K562 (cell line): ENCODE measurements around the gene ACBD4. TPM values are rescaled to one million over a fixed set of nuclear protein-coding genes. Genes with fewer than 3 reads are reported as not detected.

ENCODE experiments used
- ATAC-seq: fragments of 200-7000 bp; cut with Tn5 transposase; 3 replicates; pipeline ENCODE4 v1.9.1; 2020; ENCODE audit warnings: moderate library complexity
- BruUV-seq: library from RNA; stranded (reverse); fragments of 400-500 nt; replicated peaks from 2 replicates; lab custom pipeline; 2021; lab: Mats Ljungman, UMichigan
- CTCF ChIA-PET: fragments of 300-600 bp; formaldehyde crosslinking; extraction: SDS; loops from one replicate; lab custom pipeline; 2021; ENCODE audit warnings: low intra/inter-chr PET ratio; lab: Yijun Ruan, JAX
- POLR2A ChIA-PET: fragments of 300-600, 350-650 bp; sonication (Branson Sonifier 250); formaldehyde crosslinking; extraction: SDS; loops from one replicate; lab custom pipeline; 2021; ENCODE audit warnings: antibody characterized with exemption, inconsistent platforms; lab: Yijun Ruan, JAX
- DNase-seq, 4 experiments: peaks; one replicate each; pipeline versions ENCODE4 v3.0.0 to v3.0.0-alpha.2; 2011 to 2018; ENCODE audit warnings: low spot score in 3 of 4, mixed read lengths in 3 of 4; ENCODE audit errors: extremely low read depth in 1 of 4
- FAIRE-seq: peaks from 2 replicates; lab custom pipeline; 2011; peaks lifted over from hg19 to GRCh38; lab: Jason Lieb, UNC
- H2AFZ ChIP-seq: 2 replicates; pipeline ENCODE4 v1.6.0; 2011; ENCODE audit warnings: low read depth, low read length, control low read depth, inconsistent platforms
- H3K27ac ChIP-seq: fragments of 200-600 bp; 3 replicates; pipeline ENCODE4 v1.8.0; 2011; ENCODE audit warnings: low read depth, mild to moderate bottlenecking, control low read depth, inconsistent platforms, low read length, moderate library complexity, mixed read lengths; ENCODE audit errors: extremely low read depth
- H3K27me3 ChIP-seq, 2 experiments: fragments of 300-600 bp in 1 of 2; 2 replicates in 1 of 2; 3 replicates in 1 of 2; pipeline versions ENCODE4 v1.6.0 to v1.8.0; 2011; ENCODE audit warnings: inconsistent platforms in 2 of 2, low read length in 2 of 2, mild to moderate bottlenecking in 1 of 2, mixed read lengths in 1 of 2, moderate library complexity in 1 of 2; ENCODE audit not compliant: control insufficient read depth in 2 of 2, insufficient read depth in 2 of 2
- H3K36me3 ChIP-seq: fragments of 300-600 bp; 3 replicates; pipeline ENCODE4 v1.8.0; 2011; ENCODE audit warnings: mild to moderate bottlenecking, low read length, inconsistent platforms; ENCODE audit not compliant: control insufficient read depth, insufficient read depth
- H3K4me1 ChIP-seq, 2 experiments: fragments of 200-600 bp in 1 of 2; replicated peaks in 1 of 2; 2 replicates in 1 of 2; 3 replicates in 1 of 2; pipeline versions ENCODE4 v1.5.1 to v1.8.0; 2011; ENCODE audit warnings: inconsistent platforms in 2 of 2, low read length in 2 of 2, mild to moderate bottlenecking in 1 of 2, mixed read lengths in 1 of 2, moderate library complexity in 1 of 2; ENCODE audit not compliant: control insufficient read depth in 2 of 2, insufficient read depth in 2 of 2
- H3K4me2 ChIP-seq: 2 replicates; pipeline ENCODE4 v1.6.1; 2011; ENCODE audit warnings: low read length, control low read depth, inconsistent platforms, mixed read lengths; ENCODE audit not compliant: insufficient read depth
- H3K4me3 ChIP-seq: fragments of 200-600 bp; sonication (generic), shearing (Covaris generic); 2 replicates; pipeline ENCODE4 v1.5.1; 2016; ENCODE audit warnings: control low read depth, inconsistent platforms
- H3K79me2 ChIP-seq: fragments of 200-600 bp; 3 replicates; pipeline ENCODE4 v1.8.0; 2011; ENCODE audit warnings: low read length, inconsistent platforms; ENCODE audit not compliant: control insufficient read depth, insufficient read depth
- H3K9ac ChIP-seq, 2 experiments: 2 replicates each; pipeline versions ENCODE4 v1.6.0 to v1.6.1; 2011; ENCODE audit warnings: low read depth in 2 of 2, low read length in 2 of 2, control low read depth in 1 of 2, inconsistent platforms in 1 of 2, mild to moderate bottlenecking in 1 of 2, mixed read lengths in 1 of 2; ENCODE audit not compliant: insufficient read depth in 1 of 2
- H3K9me1 ChIP-seq: one replicate; pipeline ENCODE4 v1.6.0; 2011; ENCODE audit warnings: inconsistent platforms, mild to moderate bottlenecking, low read length, moderate library complexity; ENCODE audit not compliant: control insufficient read depth, insufficient read depth
- H3K9me3 ChIP-seq: replicated peaks from 2 replicates; pipeline ENCODE4 v1.5.1; 2011; ENCODE audit warnings: low read depth, low read length, inconsistent platforms; ENCODE audit not compliant: control insufficient read depth, insufficient read depth
- H4K20me1 ChIP-seq: replicated peaks from 2 replicates; pipeline ENCODE4 v1.6.1; 2011; ENCODE audit warnings: low read length, inconsistent platforms, mixed read lengths; ENCODE audit not compliant: control insufficient read depth, insufficient read depth
- CREB1 ChIP-seq, 2 experiments: sonication (generic) in 1 of 2; formaldehyde crosslinking in 1 of 2; IDR thresholded peaks; 2 replicates each; pipeline versions ENCODE4 v1.6.1 to v1.8.0; 2012 to 2022; ENCODE audit warnings: inconsistent platforms in 1 of 2, mild to moderate bottlenecking in 1 of 2, missing genetic modification reagents in 1 of 2, moderate library complexity in 1 of 2
- HDAC1 ChIP-seq, 2 experiments: fragments of 450-650 bp; IDR thresholded peaks; 2 replicates each; pipeline ENCODE4 v1.6.1; 2016 to 2017; ENCODE audit warnings: inconsistent platforms in 1 of 2, mild to moderate bottlenecking in 1 of 2, moderate library complexity in 1 of 2
- HLTF ChIP-seq: fragments of 450-650 bp; IDR thresholded peaks from 2 replicates; pipeline ENCODE4 v1.6.1; 2016
- MAX ChIP-seq: sonication (generic); formaldehyde crosslinking; IDR thresholded peaks from 2 replicates; pipeline ENCODE4 v1.9.0; 2022; ENCODE audit warnings: mild to moderate bottlenecking, missing genetic modification reagents
- MTA3 ChIP-seq: fragments of 450-650 bp; formaldehyde crosslinking; IDR thresholded peaks from 2 replicates; pipeline ENCODE4 v1.6.1; 2017; ENCODE audit warnings: mild to moderate bottlenecking, borderline replicate concordance
- NCOA6 ChIP-seq: fragments of 450-650 bp; IDR thresholded peaks from 2 replicates; pipeline ENCODE4 v1.6.1; 2017; ENCODE audit warnings: mild to moderate bottlenecking
- NFATC3 ChIP-seq: fragments of 450-650 bp; IDR thresholded peaks from 2 replicates; pipeline ENCODE4 v1.6.1; 2017; ENCODE audit warnings: mild to moderate bottlenecking
- POLR2G ChIP-seq: fragments of 200-400 bp; formaldehyde crosslinking; IDR thresholded peaks from 2 replicates; pipeline ENCODE4 v1.6.1; 2017; ENCODE audit warnings: low read depth, mild to moderate bottlenecking, antibody characterized with exemption, low read length, moderate library complexity
- PTBP1 ChIP-seq: fragments of 200-400 bp; formaldehyde crosslinking; IDR thresholded peaks from 2 replicates; pipeline ENCODE4 v1.6.1; 2017; ENCODE audit warnings: low read depth, low read length
- RBM22 ChIP-seq: fragments of 200-400 bp; formaldehyde crosslinking; IDR thresholded peaks from 2 replicates; pipeline ENCODE4 v1.6.1; 2018; ENCODE audit warnings: low read length, low read depth; ENCODE audit not compliant: poor library complexity, severe bottlenecking
- SIX5 ChIP-seq, 2 experiments: IDR thresholded peaks; 2 replicates each; pipeline ENCODE4 v1.6.1; 2011; ENCODE audit warnings: low read length in 2 of 2, borderline replicate concordance in 1 of 2, low read depth in 1 of 2, mild to moderate bottlenecking in 1 of 2, moderate library complexity in 1 of 2; ENCODE audit not compliant: insufficient read depth in 1 of 2
- SNIP1 ChIP-seq: fragments of 450-650 bp; IDR thresholded peaks from 2 replicates; pipeline ENCODE4 v1.7.1; 2017; ENCODE audit warnings: low read depth, mild to moderate bottlenecking
- SOX6 ChIP-seq: fragments of 450-650 bp; IDR thresholded peaks from 2 replicates; pipeline ENCODE4 v1.6.1; 2014; ENCODE audit warnings: mild to moderate bottlenecking
- SPI1 ChIP-seq: IDR thresholded peaks from 2 replicates; pipeline ENCODE4 v1.6.1; 2011; ENCODE audit warnings: low read depth, low read length, control low read depth, borderline replicate concordance
- ZNF444 ChIP-seq: fragments of 250-450 bp; sonication (Bioruptor Pico); IDR thresholded peaks from 2 replicates; pipeline ENCODE4 v1.4.0; 2020; ENCODE audit warnings: mild to moderate bottlenecking, moderate library complexity
- WGBS: fragments of 100-300 bp; shearing (Covaris generic); methylation state at CpG from one replicate; pipeline ENCODE4 v1.1.6; 2016; ENCODE audit warnings: low coverage, mixed read lengths; ENCODE audit not compliant: insufficient coverage; ENCODE audit errors: missing lambda C conversion rate; 5-methylcytosine and 5-hydroxymethylcytosine counted together
- in situ Hi-C: fragments of 300-500 bp; cut with MboI; formaldehyde crosslinking; loops from 4 replicates; pipeline ENCODE4 v1.15.0; 2018; ENCODE audit warnings: inconsistent platforms, mixed read lengths
- intact Hi-C: fragments of 100-400 bp; cut with micrococcal nuclease; formaldehyde crosslinking; loops from 2 replicates; pipeline ENCODE4 v1.14.2; 2022
- polyA plus RNA-seq, 8 experiments: library from polyadenylated mRNA; depleted of rRNA in 4 of 8; stranded (reverse) in 5 of 8; unstranded in 3 of 8; fragments of >200 nt; fragmentation: Nextera tagmentation in 2 of 8; fragmentation: Illumina TruSeq in 1 of 8; extraction: Ambion mirVana in 2 of 8; extraction: Trizol in 1 of 8; gene quantifications; 2 replicates each; pipeline versions ENCODE4 v1.2.1 to v1.2.3, GENCODE V29; 2011 to 2014; ENCODE audit warnings: inconsistent platforms in 1 of 8, missing spikeins in 1 of 8
- total RNA-seq, 7 experiments: library from RNA; depleted of rRNA in 6 of 7; stranded (reverse); fragments of >200 nt in 6 of 7; fragmentation: Illumina TruSeq in 2 of 7; extraction: Trizol in 2 of 7; gene quantifications; 2 replicates each; pipeline versions ENCODE4 v1.2.1 to v1.2.3, GENCODE V29; 2011 to 2021; ENCODE audit warnings: low replicate concordance in 1 of 7
- TF ChIP-seq, protein P1 (sequence below): IDR thresholded peaks from 2 replicates; pipeline ENCODE4 v1.6.1; 2014; ENCODE audit warnings: antibody characterized with exemption
- TF ChIP-seq, protein P2 (sequence below): fragments of 450-650 bp; formaldehyde crosslinking; IDR thresholded peaks from 2 replicates; pipeline ENCODE4 v1.4.0; 2020; ENCODE audit warnings: mild to moderate bottlenecking, moderate library complexity

ACBD4 gene
- total and polyA plus RNA-seq, 9 of the 15 experiments (the other 6 are each of a cell fraction or from before 2014, with no cell fraction given) = 0.14 to 6.9 (median 4.6) TPM

- no peaks in the 10 kb centered on the region for H3K9me1 ChIP-seq
- no TSS peak for BruUV-seq
- intact Hi-C loops (loop anchor here (2.0 kb wide), 1 partner anchor 47 kb away; no protein-coding TSS in a partner anchor), in situ Hi-C loops (no loop called here)
- WGBS = under 1% methylated on average over 51 of the region's 56 CpGs
- peak overlapping the region; percentile 86 for H3K27ac ChIP-seq
- no peaks in the 10 kb centered on the region for H3K27me3 ChIP-seq
- H3K36me3 ChIP-seq = peaks cover 3% of the 10 kb centered on the region; the same call in 1 of the 3 replicates
- H3K79me2 ChIP-seq = peaks cover 54% of the 10 kb centered on the region
- no peaks in the 10 kb centered on the region for H3K9me3 ChIP-seq
- peak overlapping the region; percentile 69 for H3K4me3 ChIP-seq
- ChIA-PET POLR2A (interaction anchor here (0.5 to 10.1 kb wide), 61 partner anchors 11 to 1002 kb away, joined by 3 to 497 read pairs (median 5); partner anchors contain the start of genes ACBD4, DCAKD, HEXIM2 and MAP3K14), CTCF (interaction anchor here (0.6 to 3.8 kb wide), 4 partner anchors 8 to 48 kb away, joined by 3 to 29 read pairs (median 9); partner anchors contain the start of gene ACBD4)
- peak overlapping the region; percentile 95 for H3K4me2 ChIP-seq
- peak; percentile 10 for ATAC-seq
- FAIRE-seq = no peak
- peaks cover 28 to 33% of the 10 kb centered on the region in 2 experiments for H3K4me1 ChIP-seq
- peaks cover 5% of the 10 kb centered on the region; the same call in 1 of the 2 replicates for H4K20me1 ChIP-seq
- DNase-seq = peak in 3 of 4 experiments; percentile 26 to 72 (median 32)
- H3K9ac ChIP-seq = peak overlapping the region; percentile 79 to 98
- peak overlapping the region; percentile 14; the same call in 1 of the 2 replicates for H2AFZ ChIP-seq
- TF ChIP-seq MAX (CRISPR knock-in tag) = peak; percentile 43
- no peak for TF ChIP-seq CREB1 (IDR thresholded peaks at IDR 0.05)
- 0 out of 2 replicates have a peak, but pooled peaks have one; percentile 8 for TF ChIP-seq CREB1 (CRISPR knock-in tag; IDR thresholded peaks at IDR 0.05)
- TF ChIP-seq MTA3 = peak; percentile 42; the same call in 1 of the 2 replicates
- no peak for TF ChIP-seq ZNF444 (CRISPR knock-in tag)
- TF ChIP-seq NCOA6 = peak; percentile 4; the same call in 1 of the 2 replicates
- 0 out of 2 replicates have a peak, but pooled peaks have one; percentile 17 for TF ChIP-seq SOX6
- TF ChIP-seq HDAC1 (IDR thresholded peaks at IDR 0.05) = peak in 1 of 2 experiments; percentile 82; a peak in 2 of 4 replicates
- 0 out of 2 replicates have a peak, but pooled peaks have one; percentile 49 for TF ChIP-seq HLTF
- TF ChIP-seq RBM22 = peak; percentile 71
- peak; percentile 95 for TF ChIP-seq SNIP1
- TF ChIP-seq POLR2G = peak; percentile 81
- TF ChIP-seq, protein P1, sequence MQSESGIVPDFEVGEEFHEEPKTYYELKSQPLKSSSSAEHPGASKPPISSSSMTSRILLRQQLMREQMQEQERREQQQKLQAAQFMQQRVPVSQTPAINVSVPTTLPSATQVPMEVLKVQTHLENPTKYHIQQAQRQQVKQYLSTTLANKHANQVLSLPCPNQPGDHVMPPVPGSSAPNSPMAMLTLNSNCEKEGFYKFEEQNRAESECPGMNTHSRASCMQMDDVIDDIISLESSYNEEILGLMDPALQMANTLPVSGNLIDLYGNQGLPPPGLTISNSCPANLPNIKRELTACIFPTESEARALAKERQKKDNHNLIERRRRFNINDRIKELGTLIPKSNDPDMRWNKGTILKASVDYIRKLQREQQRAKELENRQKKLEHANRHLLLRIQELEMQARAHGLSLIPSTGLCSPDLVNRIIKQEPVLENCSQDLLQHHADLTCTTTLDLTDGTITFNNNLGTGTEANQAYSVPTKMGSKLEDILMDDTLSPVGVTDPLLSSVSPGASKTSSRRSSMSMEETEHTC = no peak
- TF ChIP-seq SPI1 = peak; percentile 67; the same call in 1 of the 2 replicates
- TF ChIP-seq, protein P2, sequence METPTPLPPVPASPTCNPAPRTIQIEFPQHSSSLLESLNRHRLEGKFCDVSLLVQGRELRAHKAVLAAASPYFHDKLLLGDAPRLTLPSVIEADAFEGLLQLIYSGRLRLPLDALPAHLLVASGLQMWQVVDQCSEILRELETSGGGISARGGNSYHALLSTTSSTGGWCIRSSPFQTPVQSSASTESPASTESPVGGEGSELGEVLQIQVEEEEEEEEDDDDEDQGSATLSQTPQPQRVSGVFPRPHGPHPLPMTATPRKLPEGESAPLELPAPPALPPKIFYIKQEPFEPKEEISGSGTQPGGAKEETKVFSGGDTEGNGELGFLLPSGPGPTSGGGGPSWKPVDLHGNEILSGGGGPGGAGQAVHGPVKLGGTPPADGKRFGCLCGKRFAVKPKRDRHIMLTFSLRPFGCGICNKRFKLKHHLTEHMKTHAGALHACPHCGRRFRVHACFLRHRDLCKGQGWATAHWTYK (CRISPR knock-in tag) = 0 out of 2 replicates have a peak, but pooled peaks have one; percentile 28
- peak; percentile 100 for TF ChIP-seq NFATC3
- 0 out of 2 replicates have a peak, but pooled peaks have one; percentile 60 for TF ChIP-seq PTBP1
- no peak for TF ChIP-seq SIX5 (IDR thresholded peaks at IDR 0.05; ENCODE audit: borderline replicate concordance in 1 of 2, insufficient read depth in 1 of 2, low read depth in 1 of 2, low read length in 2 of 2)
These were observed 14.5 kb downstream of the ACBD4 start for GRCh38 chr17:45149669-45150664.
